CD4-positive, alpha-beta T cell treated with Interleukin-21 for 1 hour (primary cell): ENCODE results near the gene MDM4.
A peak's percentile ranks its signal among the peaks of the same experiment; 100 is the strongest.
"Not testable (repeated sequence)": the region's sequence is repeated elsewhere in the genome, so short reads cannot be mapped to it uniquely, and the experiment has no call there.

ENCODE experiments used
- DNase-seq: peaks from one replicate; pipeline ENCODE4 v3.0.0-alpha.2; 2020

Gene MDM4

GRCh38 chr1:204520834-204521709 is 4.9 kb downstream of the MDM4 start:
- DNase-seq: peak; percentile 82

DNA sequence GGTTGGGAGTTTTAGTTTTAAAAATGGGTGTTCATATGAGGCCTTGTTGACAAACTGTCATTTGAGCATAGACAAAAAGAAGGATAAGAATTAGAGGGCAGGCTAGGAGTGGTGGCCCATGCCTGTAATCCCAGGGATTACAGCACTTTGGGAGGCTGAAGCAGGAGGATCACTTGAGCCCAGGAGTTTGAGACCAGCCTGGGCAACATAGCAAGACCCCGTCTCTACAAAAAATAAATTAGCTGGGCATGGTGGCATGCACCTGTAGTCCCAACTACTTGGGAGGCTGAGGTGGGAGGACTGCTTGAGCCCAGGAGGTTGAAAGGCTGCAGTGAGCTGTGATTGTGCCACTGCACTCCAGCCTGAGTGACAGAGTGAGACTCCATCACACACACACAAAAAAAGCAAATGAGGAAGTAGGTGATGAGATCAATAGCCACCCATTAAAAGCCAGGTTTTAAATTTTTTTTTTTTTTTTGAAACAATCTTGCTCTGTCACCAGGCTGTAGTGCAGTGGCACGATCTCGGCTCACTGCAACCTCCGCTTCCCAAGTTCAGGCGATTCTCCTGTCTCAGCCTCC is 5.8 kb downstream of the MDM4 start:
- DNase-seq: not testable (repeated sequence)

- DNase-seq: no peak
Measured at GRCh38 chr1:204523605-204524215, 7.5 kb downstream of the MDM4 start.

GRCh38 chr1:204524986-204525385 is 8.8 kb downstream of the MDM4 start:
- DNase-seq: no peak

DNA sequence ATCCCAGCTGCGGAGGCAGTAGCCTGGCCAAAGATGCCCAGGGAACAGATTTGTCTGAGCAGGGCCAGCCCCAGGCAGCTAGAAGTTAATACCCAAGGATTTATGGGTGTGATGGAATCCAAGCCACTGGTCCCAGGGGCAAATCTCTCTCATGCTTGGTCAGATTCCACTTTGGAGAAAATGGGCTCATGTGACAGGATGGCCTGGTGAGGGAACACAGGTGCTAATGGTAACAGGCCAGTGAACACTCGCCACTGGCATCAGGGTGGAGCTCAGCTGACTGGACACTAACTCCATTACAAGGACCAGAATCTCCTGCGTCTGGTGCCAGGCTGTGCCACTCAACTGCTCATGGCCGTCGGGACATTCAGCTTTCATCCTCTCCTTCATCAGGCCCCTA is 12.0 kb downstream of the MDM4 start:
- no peak for DNase-seq

- DNase-seq: no peak
Measured at GRCh38 chr1:204528677-204529076, 12.5 kb downstream of the MDM4 start.

GRCh38 chr1:204529371-204529895 is 13.2 kb downstream of the MDM4 start:
- DNase-seq: no peak

- DNase-seq: no peak
Measured at GRCh38 chr1:204530932-204531331, 14.7 kb downstream of the MDM4 start.

DNA sequence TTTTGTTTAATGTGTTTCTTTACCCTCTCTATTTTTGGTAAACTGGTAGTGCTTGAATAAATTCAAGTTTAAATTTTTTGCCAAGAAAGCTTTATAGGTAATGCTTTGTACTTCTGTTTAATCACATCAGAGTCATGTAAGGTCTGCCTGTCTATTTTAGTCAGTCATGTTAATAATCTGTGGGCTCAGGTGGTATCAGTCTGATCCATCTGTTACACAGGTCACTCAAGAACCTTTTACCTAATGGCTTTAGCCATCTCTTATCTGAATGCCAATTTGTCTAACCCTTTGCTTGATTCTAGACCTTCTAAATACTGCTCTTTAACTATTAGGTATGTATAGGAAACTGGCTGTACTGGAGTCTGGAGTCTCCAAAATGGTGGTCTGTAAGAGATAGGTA is 16.6 kb downstream of the MDM4 start:
- DNase-seq: no peak

- no peak for DNase-seq
Measured at GRCh38 chr1:204541626-204542025, 25.4 kb downstream of the MDM4 start.

- peak; percentile 66 for DNase-seq
Measured at GRCh38 chr1:204544321-204544720, 28.1 kb downstream of the MDM4 start.

GRCh38 chr1:204545202-204545601 is 29.0 kb downstream of the MDM4 start:
- DNase-seq: no peak

DNA sequence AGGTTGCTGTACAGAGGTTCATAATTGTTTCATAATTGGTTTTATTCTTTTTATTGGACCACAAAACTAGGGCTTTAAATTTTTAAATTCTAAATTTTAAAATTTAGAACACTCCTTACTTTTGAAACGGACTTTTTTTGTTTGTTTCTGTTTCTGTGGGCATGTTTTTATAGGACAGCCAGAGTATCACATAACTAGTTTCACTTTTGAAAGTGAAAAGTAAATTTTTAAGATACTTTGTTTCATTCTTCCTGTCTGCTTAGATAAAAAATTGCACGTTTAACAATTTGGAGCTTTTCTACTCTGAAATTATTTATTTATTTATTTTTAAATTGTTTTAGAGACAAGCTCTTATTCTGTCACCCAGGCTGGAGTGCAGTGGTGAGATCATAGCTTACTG is 29.7 kb downstream of the MDM4 start:
- DNase-seq: peak; percentile 28

GRCh38 chr1:204548265-204548664 is 32.1 kb downstream of the MDM4 start:
- no peak for DNase-seq

- no peak for DNase-seq
Measured at GRCh38 chr1:204549313-204549712, 33.1 kb downstream of the MDM4 start.

GRCh38 chr1:204550926-204551325 is 34.7 kb downstream of the MDM4 start:
- DNase-seq: no peak

GRCh38 chr1:204556458-204557052 is 40.3 kb downstream of the MDM4 start:
- DNase-seq: no peak

GRCh38 chr1:204558467-204558866 is 42.3 kb downstream of the MDM4 start:
- DNase-seq: no peak

- not testable (repeated sequence) for DNase-seq
Measured at GRCh38 chr1:204560002-204560401, 43.8 kb downstream of the MDM4 start.

GRCh38 chr1:204560590-204561150 is 44.5 kb downstream of the MDM4 start:
- DNase-seq: no peak

DNA sequence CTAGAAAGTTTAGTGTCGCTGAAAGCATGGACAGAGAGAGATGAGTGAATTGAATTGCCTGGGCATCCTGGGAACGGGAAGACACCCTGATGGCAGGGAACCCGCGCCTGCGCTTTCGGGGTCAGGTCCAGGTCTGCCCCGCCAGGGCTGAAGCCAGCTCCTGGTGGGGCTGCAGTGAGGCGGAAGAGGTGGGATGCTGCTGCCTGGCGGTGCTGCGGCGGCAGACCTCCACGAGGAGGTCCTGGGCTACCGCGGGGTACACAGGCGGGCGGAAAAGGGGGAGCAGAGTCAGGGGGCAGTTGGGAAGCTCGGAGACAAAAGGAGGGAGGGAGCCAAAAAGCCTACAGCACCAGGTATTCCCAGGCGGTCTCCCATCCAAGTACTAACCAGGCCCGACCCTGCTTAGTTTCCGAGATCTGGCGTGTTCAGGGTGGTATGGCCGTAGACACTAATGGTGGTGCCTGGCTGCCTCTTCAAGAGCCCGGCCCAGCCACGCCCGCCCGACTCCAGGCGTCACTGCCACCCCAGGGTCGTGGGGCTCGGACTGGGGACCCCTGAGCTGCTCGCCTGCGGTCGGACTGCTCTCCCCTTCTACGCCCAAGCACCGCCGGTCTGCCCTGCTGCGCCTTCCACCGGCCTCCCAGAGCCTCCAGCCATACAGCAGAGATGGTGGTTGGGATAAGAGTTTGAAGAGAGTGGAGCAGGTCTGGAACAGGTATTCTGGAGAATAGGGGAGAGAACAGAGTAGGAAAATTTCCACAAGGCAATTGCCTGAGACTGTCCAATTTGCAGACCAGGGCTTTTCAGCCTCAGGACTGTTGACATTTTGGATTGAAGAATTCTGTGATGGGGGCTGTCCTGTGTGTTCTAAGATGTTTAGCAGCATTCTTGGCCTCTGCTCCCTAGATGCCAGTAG is 46.1 kb downstream of the MDM4 start:
- no peak for DNase-seq

DNA sequence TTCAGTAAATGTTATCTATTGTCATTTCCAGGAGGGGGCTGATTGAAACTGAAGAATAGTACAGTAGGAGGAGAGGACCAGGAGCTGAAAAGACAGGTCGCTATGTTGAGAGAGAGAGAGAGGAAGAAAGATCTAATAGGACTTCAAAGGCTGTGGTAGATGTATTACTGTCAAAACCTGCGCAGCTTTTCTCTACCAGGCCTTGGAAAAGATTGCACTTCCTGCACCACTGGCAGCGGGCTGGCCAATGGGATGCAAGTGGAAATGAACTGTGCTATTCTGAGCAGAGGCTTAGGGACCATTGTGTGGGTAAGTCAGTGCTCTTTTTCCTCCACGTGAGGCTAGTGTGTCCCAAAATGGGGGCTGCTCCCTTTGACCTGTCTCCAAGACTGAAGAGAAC is 47.1 kb downstream of the MDM4 start:
- DNase-seq: no peak
